ENCODE results near the gene GPR17.

- no peak for TF ChIP-seq ISL1 (CRISPR knock-in tag; IDR thresholded peaks at IDR 0.05)
- TF ChIP-seq TSHZ2 (CRISPR knock-in tag; IDR thresholded peaks at IDR 0.05) = no peak
- TF ChIP-seq ARNTL (CRISPR knock-in tag; IDR thresholded peaks at IDR 0.05; ENCODE audit: borderline replicate concordance, low read depth) = no peak
- TF ChIP-seq OSR1 (CRISPR knock-in tag; IDR thresholded peaks at IDR 0.05) = no peak
- no peak for TF ChIP-seq CREB5 (CRISPR knock-in tag; IDR thresholded peaks at IDR 0.05; ENCODE audit: low read depth)
- TF ChIP-seq CSRNP3 (CRISPR knock-in tag; IDR thresholded peaks at IDR 0.05) = no peak
- no peak for TF ChIP-seq GLIS3 (CRISPR knock-in tag; IDR thresholded peaks at IDR 0.05)
- TF ChIP-seq TCF4 (CRISPR knock-in tag; IDR thresholded peaks at IDR 0.05; ENCODE audit: borderline replicate concordance) = no peak
- no peak for TF ChIP-seq RARB (CRISPR knock-in tag; IDR thresholded peaks at IDR 0.05)
- no peak for TF ChIP-seq PATZ1 (CRISPR knock-in tag; IDR thresholded peaks at IDR 0.05; ENCODE audit: borderline replicate concordance)
- TF ChIP-seq ZFP30 (CRISPR knock-in tag; IDR thresholded peaks at IDR 0.05) = no peak
- no peak for TF ChIP-seq ZFP3 (CRISPR knock-in tag; IDR thresholded peaks at IDR 0.05)
- TF ChIP-seq ZNF8 (CRISPR knock-in tag; IDR thresholded peaks at IDR 0.05) = no peak
Measured at GRCh38 chr2:127664065-127664894, 18.3 kb downstream of the GPR17 start.

Measured in SK-N-SH treated with all-trans-retinoic acid at 6 μM for 48 hours (cell line).